Endometrium (tissue), 2 donors: Measurements from ENCODE around the gene IP6K1.
"Not testable (repeated sequence)": the region's sequence is repeated elsewhere in the genome, so short reads cannot be mapped to it uniquely, and the experiment has no call there.

Experiments
- FAIRE-seq: peaks from 2 replicates; lab custom pipeline; 2012; peaks lifted over from hg19 to GRCh38; lab: Jason Lieb, UNC
- donor health status: control.
- donor health status: control.

The IP6K1 gene

GRCh38 chr3:49711489-49711888 lies 74.9 kb downstream of the IP6K1 start:
- FAIRE-seq = no peak

DNA sequence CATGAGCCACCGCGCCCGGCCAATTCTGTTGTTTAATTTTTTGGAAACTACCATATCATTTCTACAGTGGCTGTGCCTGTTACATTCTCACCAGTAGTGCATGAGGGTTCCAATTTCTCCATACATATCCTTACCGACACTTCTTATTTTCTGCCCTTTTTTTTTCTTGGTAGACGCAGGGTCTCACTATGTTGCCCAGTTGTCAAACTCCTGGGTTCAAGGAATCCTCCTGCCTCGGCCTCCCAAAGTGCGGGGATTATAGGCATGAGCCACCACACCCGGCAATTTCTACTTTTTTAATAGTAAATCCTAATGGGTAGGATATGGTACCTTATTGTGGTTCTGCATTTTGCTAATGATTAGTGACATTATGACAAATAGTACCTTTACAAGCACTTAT lies 76.5 kb downstream of the IP6K1 start:
- no peak for FAIRE-seq

- no peak for FAIRE-seq
These were observed 79.2 kb downstream of the IP6K1 start for GRCh38 chr3:49707113-49707480.

DNA sequence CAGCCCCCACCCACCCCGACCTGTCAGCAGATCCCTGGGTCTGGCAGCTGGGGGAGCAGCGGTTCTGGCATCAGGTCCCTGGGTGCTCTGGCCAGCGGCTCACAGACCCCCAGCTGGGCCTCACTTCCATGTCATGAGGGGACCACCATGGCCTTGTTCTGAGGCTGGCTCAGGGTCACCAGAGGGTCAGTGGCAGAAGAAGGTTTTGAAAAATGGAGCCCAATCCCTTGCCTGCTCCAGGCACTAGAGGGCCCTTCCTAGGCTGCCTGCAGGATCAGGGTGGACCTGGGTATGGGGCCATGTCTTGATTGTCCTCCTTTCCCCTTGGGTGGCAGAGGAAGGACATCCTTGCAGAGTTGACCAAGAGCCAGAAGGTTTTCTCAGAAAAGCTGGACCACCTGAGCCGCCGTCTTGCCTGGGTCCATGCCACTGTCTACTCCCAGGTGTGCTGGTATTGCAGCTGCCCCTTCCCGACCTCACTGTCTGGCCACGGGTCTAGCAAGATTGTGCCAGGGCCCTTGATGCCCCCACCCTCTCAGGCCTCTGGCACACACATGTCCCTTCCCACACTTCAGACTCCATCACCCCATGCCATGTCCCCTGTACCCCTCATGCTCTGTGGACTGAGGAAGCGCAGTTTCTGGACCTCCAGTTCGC lies 79.8 kb downstream of the IP6K1 start:
- no peak for FAIRE-seq

DNA sequence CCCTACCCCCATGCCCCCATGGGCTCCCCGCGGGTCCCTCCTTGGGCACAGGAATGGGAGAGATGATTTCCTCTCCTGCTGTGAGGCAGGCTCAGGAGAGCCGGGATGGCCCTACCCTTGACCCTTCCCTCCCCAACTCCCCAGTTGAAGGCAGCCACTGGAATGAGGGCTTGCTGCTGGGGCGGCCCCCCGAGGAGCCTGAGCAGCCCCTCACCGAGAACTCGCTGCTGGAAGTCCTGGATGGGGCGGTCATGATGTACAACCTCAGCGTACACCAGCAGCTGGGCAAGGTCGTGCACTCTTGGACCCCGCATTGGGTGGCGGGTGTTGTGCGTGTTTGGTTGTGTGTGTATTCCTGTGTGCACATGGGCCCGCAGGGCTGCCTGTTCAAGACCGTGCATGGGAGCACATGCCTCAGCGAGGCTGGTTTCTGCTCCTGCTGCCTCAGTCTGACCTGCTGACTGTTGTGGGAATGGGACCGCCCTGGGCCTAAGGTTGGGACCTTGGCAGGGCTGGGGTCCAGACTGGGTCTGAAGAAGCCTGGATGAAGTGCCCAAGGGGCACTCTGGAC lies 80.9 kb downstream of the IP6K1 start:
- no peak for FAIRE-seq

DNA sequence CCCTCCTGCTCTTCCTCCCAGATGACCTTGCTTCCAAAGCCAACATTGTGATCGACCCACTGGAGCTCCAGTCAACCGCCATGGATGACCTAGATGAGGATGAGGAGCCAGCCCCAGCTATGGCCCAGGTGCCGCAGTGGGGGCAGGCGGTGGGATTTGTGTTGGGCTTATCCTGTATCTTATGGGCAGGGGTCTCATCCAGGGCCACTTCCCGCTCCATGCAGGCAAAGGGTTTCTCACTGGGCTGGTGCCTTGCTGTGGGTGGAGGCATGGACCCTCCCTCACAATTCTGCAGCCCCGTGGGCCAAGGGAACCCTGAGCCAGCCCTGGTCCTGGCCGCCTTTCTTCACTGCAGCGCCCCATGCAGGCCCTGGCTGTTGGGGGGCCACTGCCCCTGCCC lies 81.7 kb downstream of the IP6K1 start:
- FAIRE-seq = no peak

GRCh38 chr3:49703956-49704355 lies 82.4 kb downstream of the IP6K1 start:
- FAIRE-seq = no peak

GRCh38 chr3:49703443-49703927 lies 82.9 kb downstream of the IP6K1 start:
- FAIRE-seq = no peak

GRCh38 chr3:49702672-49703071 lies 83.7 kb downstream of the IP6K1 start:
- FAIRE-seq = no peak

- no peak for FAIRE-seq
These were observed 84.8 kb downstream of the IP6K1 start for GRCh38 chr3:49701388-49702077.

- FAIRE-seq = no peak
These were observed 85.8 kb downstream of the IP6K1 start for GRCh38 chr3:49700453-49701128.

DNA sequence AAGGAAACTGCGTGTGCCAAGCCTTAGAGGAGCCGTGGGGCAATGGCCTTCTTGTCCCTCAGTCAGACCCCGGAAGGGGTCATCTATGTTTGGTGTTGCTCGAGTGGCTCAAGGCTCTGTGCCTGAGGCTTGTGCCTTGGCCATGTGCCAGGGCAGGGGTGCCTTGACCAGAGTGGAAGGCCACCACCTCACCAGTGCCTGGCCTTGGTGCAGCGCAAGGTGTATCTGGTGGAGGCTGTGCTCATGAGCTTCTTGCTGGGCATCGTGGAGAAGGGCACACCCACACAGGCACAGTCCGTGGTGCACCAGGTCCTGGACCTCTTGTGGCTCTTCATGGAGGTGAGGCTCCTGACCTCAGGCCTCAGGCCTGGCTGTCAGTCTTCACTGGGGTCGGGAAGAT lies 86.3 kb downstream of the IP6K1 start:
- FAIRE-seq = no peak

DNA sequence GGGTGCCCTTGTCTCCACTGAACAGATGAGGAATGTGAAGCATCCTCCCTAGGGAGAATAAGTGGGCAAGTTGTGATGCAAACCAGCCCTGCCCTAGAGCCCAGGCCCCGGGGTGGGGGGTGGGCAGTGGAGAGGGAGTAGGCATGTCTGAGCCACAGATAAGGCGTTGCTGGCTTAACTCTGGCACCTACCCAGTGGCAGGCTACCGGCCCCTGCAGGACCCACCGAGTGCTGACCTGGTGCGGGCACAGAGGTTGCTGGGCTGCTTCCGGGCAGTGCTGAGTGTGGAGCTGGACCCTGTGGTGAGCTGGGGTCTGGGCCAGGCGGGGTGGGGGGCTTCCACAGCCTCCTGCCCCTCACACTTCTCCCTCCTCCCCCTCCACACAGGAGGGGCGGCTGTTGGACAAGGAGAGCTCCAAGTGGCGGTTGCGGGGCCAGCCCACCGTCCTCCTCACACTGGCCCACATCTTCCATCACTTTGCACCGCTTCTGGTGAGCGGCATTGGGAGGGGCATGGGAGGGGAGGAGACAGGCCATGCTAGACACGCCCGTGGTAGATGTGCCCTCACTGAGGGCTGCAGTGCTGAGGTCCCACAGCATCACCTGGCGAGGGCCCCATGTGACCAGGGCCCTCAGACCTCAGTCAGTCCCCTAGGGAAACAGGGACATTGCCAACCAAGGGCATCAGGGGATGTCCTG lies 86.9 kb downstream of the IP6K1 start:
- FAIRE-seq = no peak

GRCh38 chr3:49695350-49696015 lies 90.9 kb downstream of the IP6K1 start:
- FAIRE-seq = not testable (repeated sequence)

GRCh38 chr3:49694409-49695070 lies 91.8 kb downstream of the IP6K1 start:
- FAIRE-seq = not testable (repeated sequence)

- not testable (repeated sequence) for FAIRE-seq
These were observed 94.9 kb downstream of the IP6K1 start for GRCh38 chr3:49691481-49691880.

GRCh38 chr3:49690856-49691255 lies 95.5 kb downstream of the IP6K1 start:
- FAIRE-seq = not testable (repeated sequence)

DNA sequence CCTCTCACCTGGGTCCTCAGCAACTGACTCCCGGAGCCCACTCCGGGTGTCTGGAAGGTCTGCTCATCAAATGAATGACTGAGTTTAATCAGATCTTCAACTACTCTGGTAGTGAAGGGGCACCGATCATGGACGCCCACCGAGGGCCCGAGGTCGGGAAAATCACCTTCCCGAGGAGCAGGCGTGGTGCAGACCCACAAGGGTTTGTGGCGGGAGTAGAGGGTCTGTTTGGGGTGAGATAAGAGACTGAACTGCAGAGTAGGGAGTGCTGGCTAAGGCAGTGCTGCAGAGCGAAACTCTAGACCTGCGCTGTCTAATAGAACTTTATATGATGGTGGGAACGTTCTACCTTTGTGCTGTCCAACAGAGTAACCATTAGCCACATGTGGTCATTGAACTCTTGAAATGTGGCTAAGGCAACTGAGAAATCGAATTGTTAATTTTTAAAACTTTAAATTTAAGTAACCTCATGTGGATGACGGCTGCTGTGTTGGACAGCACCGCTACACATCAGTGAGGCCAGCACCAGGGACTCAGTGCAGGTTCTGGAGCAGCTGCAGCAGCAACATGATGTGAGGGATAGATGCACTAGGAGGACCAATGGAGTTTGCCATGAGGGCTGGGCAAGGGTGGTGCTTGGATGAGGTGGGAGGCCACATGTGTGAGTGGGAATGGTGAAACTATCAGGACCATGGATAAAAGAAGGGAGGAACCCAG lies 96.3 kb downstream of the IP6K1 start:
- not testable (repeated sequence) for FAIRE-seq

DNA sequence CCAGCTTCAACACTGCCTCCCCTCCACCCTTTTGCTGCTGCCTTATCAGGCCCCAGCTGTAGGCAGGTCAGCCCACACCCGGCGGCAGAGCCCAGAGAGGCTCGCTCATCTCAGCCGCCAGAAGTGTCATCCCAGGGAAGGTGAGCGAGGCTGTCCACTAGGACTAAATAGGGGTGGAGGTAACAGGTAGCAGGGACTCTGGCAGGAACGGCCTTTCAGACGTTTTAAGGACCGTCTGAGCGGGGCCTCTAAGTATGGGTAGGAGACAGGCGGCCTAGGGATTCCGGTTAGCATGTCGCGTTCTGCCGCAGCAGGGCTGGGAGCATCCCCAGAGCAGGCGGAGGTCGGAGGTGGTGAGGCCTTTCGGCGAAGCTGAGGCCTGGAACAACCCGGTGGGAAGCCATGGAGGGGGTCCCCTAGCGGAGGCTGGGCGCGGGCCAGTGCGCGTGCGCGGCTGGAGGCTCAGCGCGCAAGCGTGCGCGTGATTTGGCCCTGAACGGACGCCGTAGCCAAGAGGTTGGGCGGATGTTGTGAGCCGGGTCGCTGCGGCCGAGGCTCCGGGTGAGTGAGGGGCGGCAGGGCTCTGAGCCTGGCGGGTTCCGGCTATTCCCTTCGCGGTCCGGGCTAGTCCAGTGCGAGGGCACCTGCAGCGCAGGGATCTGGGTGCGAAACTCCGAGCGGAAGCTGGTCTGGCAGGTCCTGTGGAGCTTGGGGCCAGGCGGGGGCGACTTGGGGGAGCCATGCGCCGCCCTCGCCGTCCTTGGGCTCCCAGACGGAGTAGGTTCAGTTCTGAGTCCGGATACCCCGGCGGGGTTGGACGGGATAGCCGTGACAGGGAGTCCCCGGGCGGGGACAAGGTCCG lies 97.1 kb downstream of the IP6K1 start, which contains the start of the genes MST1 and RNF123:
TSS of gene MST1 (minus strand) at position 429 of the 862 bp plus-strand sequence. CDS start 783 bp downstream, outside the sequence.
TSS of gene RNF123 (plus strand) at position 512 of the 862 bp plus-strand sequence. CDS start 1,609 bp downstream, outside the sequence.
- no peak for FAIRE-seq
